ENCODE data around the gene LMAN2.

Gene LMAN2

GRCh38 chr5:177303121-177303924, 48.1 kb downstream of the LMAN2 start, which contains the start of the genes PRELID1 and RAB24:
Gene PRELID1 (plus strand): TSS chr5:177303799. CDS start chr5:177303986, 187 bp downstream.
Gene RAB24 (minus strand): TSS chr5:177303719. CDS start chr5:177303288, 431 bp downstream.
- peak; percentile 86 for DNase-seq

- peak; percentile 19 for DNase-seq
Observed at GRCh38 chr5:177302354-177303110, 48.9 kb downstream of the LMAN2 start.

GRCh38 chr5:177301503-177302165, 49.8 kb downstream of the LMAN2 start:
- DNase-seq = no peak

GRCh38 chr5:177300951-177301350, 50.5 kb downstream of the LMAN2 start:
- no peak for DNase-seq

- peak; percentile 71 for DNase-seq
Observed at GRCh38 chr5:177300236-177300880, 51.1 kb downstream of the LMAN2 start.

- no peak for DNase-seq
Observed at GRCh38 chr5:177299697-177300096, 51.8 kb downstream of the LMAN2 start.

GRCh38 chr5:177297922-177298321, 53.5 kb downstream of the LMAN2 start:
- DNase-seq = no peak

GRCh38 chr5:177296581-177296980, 54.9 kb downstream of the LMAN2 start:
- DNase-seq = no peak

- no peak for DNase-seq
Observed at GRCh38 chr5:177295924-177296323, 55.5 kb downstream of the LMAN2 start.

GRCh38 chr5:177294632-177295031, 56.8 kb downstream of the LMAN2 start:
- DNase-seq = no peak

GRCh38 chr5:177293819-177294581, 57.5 kb downstream of the LMAN2 start:
- no peak for DNase-seq

- no peak for DNase-seq
Observed at GRCh38 chr5:177291735-177292134, 59.7 kb downstream of the LMAN2 start.

GRCh38 chr5:177290816-177291596, 60.5 kb downstream of the LMAN2 start:
- no peak for DNase-seq

GRCh38 chr5:177288191-177288590, 63.3 kb downstream of the LMAN2 start:
- DNase-seq = no peak

All from fibroblast of skin of right biceps (primary cell).